OCI-LY1 (cell line): Measurements from ENCODE around the gene ADAMTS17.

Experiments
- H2AFZ ChIP-seq: fragments of 200-600 bp; sonication (generic), shearing (Covaris generic); 2 replicates; pipeline ENCODE4 v1.6.0; 2014; ENCODE audit warnings: antibody characterized with exemption, mild to moderate bottlenecking, low read length
- H3F3A ChIP-seq: fragments of 200-600 bp; sonication (generic), shearing (Covaris generic); 2 replicates; pipeline ENCODE4 v1.6.0; 2014; ENCODE audit warnings: mild to moderate bottlenecking, antibody characterized with exemption, low read length, moderate library complexity; ENCODE audit not compliant: insufficient read depth
- H3K27ac ChIP-seq: fragments of 200-600 bp; sonication (generic); 2 replicates; pipeline ENCODE4 v1.5.1; 2014; ENCODE audit warnings: low read length, mixed run types, mild to moderate bottlenecking, low read depth; ENCODE audit not compliant: poor library complexity, severe bottlenecking
- H3K27me3 ChIP-seq: fragments of 200-600 bp; sonication (generic); 2 replicates; pipeline ENCODE4 v1.6.0; 2014; ENCODE audit warnings: antibody characterized with exemption, mild to moderate bottlenecking, low read length, moderate library complexity; ENCODE audit not compliant: insufficient read depth
- H3K36me3 ChIP-seq: fragments of 200-600 bp; sonication (generic); 2 replicates; pipeline ENCODE4 v1.6.1; 2014; ENCODE audit warnings: mild to moderate bottlenecking, antibody characterized with exemption, low read length, moderate library complexity, mixed read lengths; ENCODE audit not compliant: insufficient read depth
- H3K4me1 ChIP-seq: fragments of 200-600 bp; sonication (generic); 2 replicates; pipeline ENCODE4 v1.5.1; 2014; ENCODE audit warnings: mild to moderate bottlenecking, low read length, moderate library complexity; ENCODE audit not compliant: insufficient read depth, severe bottlenecking
- H3K4me2 ChIP-seq: fragments of 200-600 bp; sonication (generic), shearing (Covaris generic); 2 replicates; pipeline ENCODE4 v1.6.1; 2014; ENCODE audit warnings: low read length
- H3K4me3 ChIP-seq: fragments of 200-600 bp; sonication (generic); 2 replicates; pipeline ENCODE4 v1.5.1; 2014; ENCODE audit warnings: low read length, low read depth, mild to moderate bottlenecking, mixed read lengths; ENCODE audit not compliant: poor library complexity, severe bottlenecking
- H3K79me2 ChIP-seq: fragments of 200-600 bp; shearing (Covaris generic); 2 replicates; pipeline ENCODE4 v1.6.1; 2016; ENCODE audit warnings: mixed run types, low read length, mixed read lengths; ENCODE audit not compliant: insufficient read depth
- H3K9ac ChIP-seq: fragments of 200-600 bp; sonication (generic), shearing (Covaris generic); 2 replicates; pipeline ENCODE4 v1.6.1; 2014; ENCODE audit warnings: mild to moderate bottlenecking, low read length, mixed read lengths
- H3K9me2 ChIP-seq: fragments of 200-600 bp; sonication (generic), shearing (Covaris generic); 2 replicates; pipeline ENCODE4 v1.6.1; 2014; ENCODE audit warnings: low read depth, mild to moderate bottlenecking, low read length, mixed read lengths
- H3K9me3 ChIP-seq: fragments of 200-600 bp; shearing (Covaris generic); 2 replicates; pipeline ENCODE4 v1.6.1; 2014; ENCODE audit warnings: low read length, mixed read lengths
- H4K20me1 ChIP-seq: fragments of 200-600 bp; sonication (generic), shearing (Covaris generic); 2 replicates; pipeline ENCODE4 v1.6.0; 2016; ENCODE audit warnings: mild to moderate bottlenecking, low read length; ENCODE audit not compliant: insufficient read depth
- CTCF ChIP-seq: fragments of 200-600 bp; sonication (generic), shearing (Covaris generic); IDR thresholded peaks from 2 replicates; pipeline ENCODE4 v1.5.1; 2017; ENCODE audit warnings: mild to moderate bottlenecking, antibody characterized with exemption, low read length, moderate library complexity, mixed read lengths
- EZH2 ChIP-seq: fragments of 200-600 bp; sonication (generic), shearing (Covaris generic); IDR thresholded peaks from 2 replicates; pipeline ENCODE4 v1.8.0; 2017; ENCODE audit warnings: borderline replicate concordance, mixed run types, mild to moderate bottlenecking, antibody characterized with exemption, low read length, moderate library complexity, mixed read lengths

ADAMTS17 gene

GRCh38 chr15:100264994-100265640 lies 76.7 kb downstream of the ADAMTS17 start:
- Histone ChIP-seq H2AFZ (no peak overlapping the region), H3K27me3 (no peaks in the 10 kb centered on the region; the same call in 1 of the 2 replicates), H3K27ac (no peak overlapping the region), H3K79me2 (no peaks in the 10 kb centered on the region), H3K9ac (no peak overlapping the region), H3K9me2 (no peaks in the 10 kb centered on the region), H3K9me3 (0 out of 2 replicates have a peak, but pooled peaks cover 2% of the 10 kb centered on the region), H4K20me1 (no peaks in the 10 kb centered on the region), H3K4me2 (no peak overlapping the region), H3F3A (no peaks in the 10 kb centered on the region), H3K4me3 (no peak overlapping the region), H3K36me3 (no peaks in the 10 kb centered on the region; the same call in 1 of the 2 replicates), H3K4me1 (no peaks in the 10 kb centered on the region)
- no peak for TF ChIP-seq CTCF
- TF ChIP-seq EZH2 = no peak

GRCh38 chr15:100263721-100264455 lies 77.9 kb downstream of the ADAMTS17 start:
- Histone ChIP-seq H2AFZ (no peak overlapping the region), H3K9ac (no peak overlapping the region), H4K20me1 (no peaks in the 10 kb centered on the region), H3K4me2 (no peak overlapping the region), H3K9me2 (no peaks in the 10 kb centered on the region), H3K9me3 (no peaks in the 10 kb centered on the region), H3K4me3 (no peak overlapping the region), H3K79me2 (no peaks in the 10 kb centered on the region), H3K27me3 (no peaks in the 10 kb centered on the region), H3K4me1 (no peaks in the 10 kb centered on the region), H3K36me3 (no peaks in the 10 kb centered on the region), H3K27ac (no peak overlapping the region), H3F3A (no peaks in the 10 kb centered on the region)
- no peak for TF ChIP-seq EZH2
- TF ChIP-seq CTCF = no peak

DNA sequence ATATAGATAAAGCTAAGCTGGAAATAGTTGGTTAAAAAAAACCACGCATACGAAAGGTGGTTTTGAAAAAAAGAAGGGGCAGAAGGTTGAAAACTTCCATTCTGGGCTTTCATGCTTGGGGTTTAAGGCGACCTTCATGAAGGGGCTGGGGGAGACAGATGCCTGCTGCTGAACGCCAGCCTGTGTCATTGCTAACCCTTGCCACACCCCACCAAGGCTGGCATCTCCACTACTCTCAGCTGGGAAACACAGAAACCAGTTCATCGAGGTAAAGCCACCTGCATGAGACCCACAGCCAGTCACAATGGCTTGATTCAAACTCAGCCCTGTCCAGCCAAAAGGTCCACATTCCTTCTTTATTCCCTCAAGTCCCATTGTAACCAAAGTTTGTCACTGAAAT lies 78.7 kb downstream of the ADAMTS17 start:
- H3K9ac ChIP-seq = no peak overlapping the region
- TF ChIP-seq CTCF (no peak), EZH2 (no peak)
- no peak overlapping the region for H2AFZ ChIP-seq
- no peaks in the 10 kb centered on the region for H3K9me3 ChIP-seq
- no peaks in the 10 kb centered on the region for H3K36me3 ChIP-seq
- no peak overlapping the region for H3K4me3 ChIP-seq
- no peaks in the 10 kb centered on the region for H3F3A ChIP-seq
- no peaks in the 10 kb centered on the region for H3K79me2 ChIP-seq
- no peaks in the 10 kb centered on the region for H3K27me3 ChIP-seq
- H4K20me1 ChIP-seq = no peaks in the 10 kb centered on the region
- no peak overlapping the region for H3K4me2 ChIP-seq
- H3K4me1 ChIP-seq = no peaks in the 10 kb centered on the region
- no peak overlapping the region for H3K27ac ChIP-seq
- no peaks in the 10 kb centered on the region for H3K9me2 ChIP-seq
